GM12891 (cell line): ENCODE measurements around the gene INSIG1.

ENCODE experiments used
- PAX5 ChIP-seq: IDR thresholded peaks from 2 replicates; pipeline ENCODE4 v1.6.1; 2011; ENCODE audit warnings: low read length, moderate library complexity, mild to moderate bottlenecking; ENCODE audit not compliant: insufficient read depth, severe bottlenecking
- POLR2A ChIP-seq: IDR thresholded peaks from 2 replicates; pipeline ENCODE4 v1.6.1; 2011; ENCODE audit warnings: low read depth, low read length, control low read depth
- POLR2AphosphoS5 ChIP-seq: IDR thresholded peaks from 2 replicates; pipeline ENCODE4 v1.6.1; 2011; ENCODE audit warnings: low read depth, low read length, control low read depth
- TAF1 ChIP-seq: IDR thresholded peaks from 2 replicates; pipeline ENCODE4 v1.6.1; 2011; ENCODE audit warnings: low read depth, low read length, control low read depth

- TF ChIP-seq POLR2A (no peak), POLR2AphosphoS5 (no peak), TAF1 (no peak), PAX5 (no peak)
Measured at GRCh38 chr7:155283565-155284194, 14.0 kb upstream of the INSIG1 start.
